Activated CD8-positive, alpha-beta T cell treated with anti-CD3 and anti-CD28 coated beads for 36 hours (primary cell): Measurements from ENCODE around the gene CADM2. TPM values are rescaled to one million over a fixed set of nuclear protein-coding genes. Genes with fewer than 3 reads are reported as not detected.
"Not testable (repeated sequence)": the region's sequence is repeated elsewhere in the genome, so short reads cannot be mapped to it uniquely, and the experiment has no call there.

Experiments used
- ATAC-seq: fragments of 200-7000 bp; cut with Tn5 transposase; one replicate; pipeline ENCODE4 v1.10.0; 2021; ENCODE audit warnings: mild to moderate bottlenecking, moderate library complexity
- CTCF ChIA-PET: fragments of 350-600 bp; sonication (Branson Sonifier 250); formaldehyde crosslinking; loops from one replicate; lab custom pipeline; 2021; ENCODE audit warnings: antibody characterized with exemption; lab: Charles Lee
- POLR2A ChIA-PET: fragments of 350-600 bp; sonication (Branson Sonifier 250); formaldehyde crosslinking; loops from one replicate; lab custom pipeline; 2021; ENCODE audit warnings: antibody characterized with exemption; lab: Charles Lee
- DNase-seq: peaks from one replicate; pipeline ENCODE4 v3.0.0-alpha.2; 2020
- H3K27ac Mint-ChIP-seq: one replicate; pipeline ENCODE4 v1.8.0; 2021; ENCODE audit warnings: mild to moderate bottlenecking, mixed read lengths
- H3K27me3 Mint-ChIP-seq: one replicate; pipeline ENCODE4 v1.8.0; 2021; ENCODE audit warnings: mixed read lengths
- H3K36me3 Mint-ChIP-seq: one replicate; pipeline ENCODE4 v1.8.0; 2021; ENCODE audit warnings: low read depth, mixed read lengths
- H3K4me1 Mint-ChIP-seq: one replicate; pipeline ENCODE4 v1.8.0; 2021; ENCODE audit warnings: low read depth, mixed read lengths
- H3K4me3 Mint-ChIP-seq: one replicate; pipeline ENCODE4 v1.8.0; 2021; ENCODE audit warnings: mild to moderate bottlenecking, moderate library complexity, mixed read lengths
- H3K9me3 Mint-ChIP-seq: one replicate; pipeline ENCODE4 v1.8.0; 2021; ENCODE audit warnings: mixed read lengths
- intact Hi-C: fragments of 100-400 bp; cut with micrococcal nuclease; formaldehyde crosslinking; loops from one replicate; pipeline ENCODE4 v1.10.0; 2022
- total RNA-seq, 2 experiments: library from RNA; stranded (reverse); gene quantifications; one replicate each; pipeline ENCODE4 v1.2.3, GENCODE V29; 2021
- TF ChIP-seq, protein P1 (sequence below): fragments of 200-600 bp; IDR thresholded peaks from one replicate; pipeline ENCODE4 v1.8.0; 2022; ENCODE audit warnings: antibody characterized with exemption, mild to moderate bottlenecking

CADM2 gene
- total RNA-seq, 2 experiments from 2014 or later = 0.38 TPM; not detected in 1

DNA sequence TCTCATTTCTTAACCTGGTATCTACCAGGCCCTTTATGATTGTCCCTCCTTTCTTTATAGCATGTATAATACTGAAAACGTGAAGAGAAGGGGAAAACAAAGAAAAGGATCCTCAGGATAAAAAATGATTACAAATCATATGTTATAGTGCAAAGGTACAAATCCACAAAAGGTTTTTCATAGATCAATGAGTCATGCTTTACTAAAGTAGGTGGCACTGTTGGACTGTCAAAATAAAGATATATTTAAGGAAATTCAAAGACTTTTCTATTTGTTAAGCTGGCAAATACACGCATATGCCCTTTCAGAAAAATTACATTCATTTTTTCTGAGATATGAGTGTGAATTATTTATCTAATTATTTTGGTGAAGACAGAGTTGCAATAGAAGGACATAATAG is 151.6 kb downstream of the CADM2 start:
- TF ChIP-seq, protein P1, sequence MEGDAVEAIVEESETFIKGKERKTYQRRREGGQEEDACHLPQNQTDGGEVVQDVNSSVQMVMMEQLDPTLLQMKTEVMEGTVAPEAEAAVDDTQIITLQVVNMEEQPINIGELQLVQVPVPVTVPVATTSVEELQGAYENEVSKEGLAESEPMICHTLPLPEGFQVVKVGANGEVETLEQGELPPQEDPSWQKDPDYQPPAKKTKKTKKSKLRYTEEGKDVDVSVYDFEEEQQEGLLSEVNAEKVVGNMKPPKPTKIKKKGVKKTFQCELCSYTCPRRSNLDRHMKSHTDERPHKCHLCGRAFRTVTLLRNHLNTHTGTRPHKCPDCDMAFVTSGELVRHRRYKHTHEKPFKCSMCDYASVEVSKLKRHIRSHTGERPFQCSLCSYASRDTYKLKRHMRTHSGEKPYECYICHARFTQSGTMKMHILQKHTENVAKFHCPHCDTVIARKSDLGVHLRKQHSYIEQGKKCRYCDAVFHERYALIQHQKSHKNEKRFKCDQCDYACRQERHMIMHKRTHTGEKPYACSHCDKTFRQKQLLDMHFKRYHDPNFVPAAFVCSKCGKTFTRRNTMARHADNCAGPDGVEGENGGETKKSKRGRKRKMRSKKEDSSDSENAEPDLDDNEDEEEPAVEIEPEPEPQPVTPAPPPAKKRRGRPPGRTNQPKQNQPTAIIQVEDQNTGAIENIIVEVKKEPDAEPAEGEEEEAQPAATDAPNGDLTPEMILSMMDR = no peak
- Mint-ChIP-seq H3K36me3 (no peaks in the 10 kb centered on the region), H3K4me3 (no peak overlapping the region), H3K27ac (no peak overlapping the region), H3K4me1 (no peaks in the 10 kb centered on the region), H3K9me3 (peaks cover 2% of the 10 kb centered on the region), H3K27me3 (no peaks in the 10 kb centered on the region)
- ChIA-PET POLR2A (no interaction called here), CTCF (no interaction called here)
- DNase-seq (no peak), ATAC-seq (no peak)
- intact Hi-C loops = no loop called here

DNA sequence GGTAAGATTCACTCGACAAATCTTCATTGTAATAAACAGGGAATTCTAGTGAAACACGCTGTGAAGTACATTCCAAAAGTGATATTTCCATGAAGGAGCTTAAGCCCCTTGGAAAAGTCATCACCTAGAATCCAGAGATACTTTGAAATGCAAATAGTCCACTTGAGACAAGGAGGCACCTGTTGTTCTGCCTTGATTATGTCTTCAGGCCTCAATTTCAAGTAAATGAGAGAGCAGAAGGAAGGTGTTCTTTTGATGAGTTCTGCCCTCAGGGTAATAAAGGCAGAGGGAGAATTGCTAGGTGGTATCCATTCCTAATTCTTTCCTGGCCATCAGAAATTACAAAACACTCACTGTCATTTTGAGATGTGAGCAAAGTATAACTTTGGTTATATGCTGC is 162.1 kb downstream of the CADM2 start:
- Mint-ChIP-seq H3K27ac (no peak overlapping the region), H3K27me3 (no peaks in the 10 kb centered on the region), H3K9me3 (peaks cover 7% of the 10 kb centered on the region), H3K4me3 (no peak overlapping the region), H3K4me1 (no peaks in the 10 kb centered on the region), H3K36me3 (no peaks in the 10 kb centered on the region)
- TF ChIP-seq, protein P1 = no peak
- ATAC-seq (no peak), DNase-seq (no peak)
- ChIA-PET POLR2A (no interaction called here), CTCF (no interaction called here)
- intact Hi-C loops = no loop called here

DNA sequence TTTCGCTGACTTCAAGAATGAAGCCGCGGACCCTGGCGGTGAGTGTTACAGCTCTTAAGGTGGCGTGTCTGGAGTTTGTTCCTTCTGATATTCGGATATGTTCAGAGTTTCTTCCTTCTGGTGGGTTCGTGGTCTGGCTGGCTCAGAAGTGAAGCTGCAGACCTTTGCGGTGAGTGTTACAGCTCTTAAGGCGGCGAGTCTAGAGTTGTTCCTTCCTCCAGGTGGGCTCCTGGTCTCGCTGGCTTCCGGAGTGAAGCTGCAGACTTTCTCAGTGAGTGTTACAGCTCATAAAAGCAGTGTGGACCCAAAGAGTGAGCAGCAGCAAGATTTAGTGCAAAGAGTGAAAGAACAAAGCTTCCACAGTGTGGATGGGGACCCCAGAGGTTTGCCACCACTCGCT is 174.1 kb downstream of the CADM2 start:
- H3K9me3 Mint-ChIP-seq, H3K27ac Mint-ChIP-seq, H3K27me3 Mint-ChIP-seq, POLR2A ChIA-PET, H3K4me1 Mint-ChIP-seq, DNase-seq, intact Hi-C loops, H3K36me3 Mint-ChIP-seq, ATAC-seq, CTCF ChIA-PET, H3K4me3 Mint-ChIP-seq: not testable (repeated sequence)

DNA sequence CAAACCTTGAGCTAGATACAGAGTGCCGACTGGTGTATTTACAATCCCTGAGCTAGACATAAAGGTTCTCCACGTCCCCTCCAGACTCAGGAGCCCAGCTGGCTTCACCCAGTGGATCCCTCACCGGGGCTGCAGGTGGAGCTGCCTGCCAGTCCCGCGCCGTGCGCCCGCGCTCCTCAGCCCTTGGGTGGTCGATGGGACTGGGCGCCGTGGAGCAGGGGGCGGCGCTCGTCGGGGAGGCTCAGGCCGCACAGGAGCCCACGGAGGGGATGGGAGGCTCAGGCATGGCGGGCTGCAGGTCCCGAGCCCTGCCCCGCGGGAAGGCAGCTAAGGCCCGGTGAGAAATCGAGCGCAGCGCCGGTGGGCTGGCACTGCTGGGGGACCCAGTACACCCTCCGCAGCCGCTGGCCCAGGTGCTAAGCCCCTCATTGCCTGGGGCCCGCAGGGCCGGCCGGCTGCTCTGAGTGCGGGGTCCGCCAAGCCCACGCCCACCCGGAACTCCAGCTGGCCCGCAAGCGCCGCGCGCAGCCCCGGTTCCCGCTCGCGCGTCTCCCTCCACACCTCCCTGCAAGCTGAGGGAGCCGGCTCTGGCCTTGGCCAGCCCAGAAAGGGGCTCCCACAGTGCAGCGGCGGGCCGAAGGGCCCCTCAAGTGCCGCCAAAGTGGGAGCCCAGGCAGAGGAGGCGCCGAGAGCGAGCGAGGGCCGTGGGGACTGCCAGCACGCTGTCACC is 175.1 kb downstream of the CADM2 start:
- H3K4me1 Mint-ChIP-seq, H3K36me3 Mint-ChIP-seq, H3K4me3 Mint-ChIP-seq, DNase-seq, H3K27ac Mint-ChIP-seq, POLR2A ChIA-PET, H3K9me3 Mint-ChIP-seq, ATAC-seq, intact Hi-C loops, CTCF ChIA-PET, H3K27me3 Mint-ChIP-seq: not testable (repeated sequence)

DNA sequence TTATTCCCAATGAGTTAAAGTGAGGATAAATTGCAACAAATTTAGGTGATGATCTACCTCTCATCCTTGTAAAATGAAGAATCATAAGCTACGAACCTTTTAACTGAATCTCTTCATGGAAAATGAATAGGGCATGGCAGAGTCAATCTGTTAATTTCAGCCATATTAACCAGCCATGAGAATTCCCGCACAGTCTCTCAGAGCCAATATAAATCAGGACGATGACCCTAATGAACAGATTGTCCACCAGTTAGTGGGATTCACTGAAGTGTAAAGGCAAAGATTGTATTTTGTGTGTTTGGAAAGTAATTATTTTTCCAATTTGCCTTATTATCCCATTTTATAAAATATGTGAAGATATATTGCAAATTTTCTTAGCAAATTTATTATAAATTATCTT is 183.8 kb downstream of the CADM2 start:
- H3K4me3 Mint-ChIP-seq = no peak overlapping the region
- no peak for ATAC-seq
- no peaks in the 10 kb centered on the region for H3K4me1 Mint-ChIP-seq
- no peaks in the 10 kb centered on the region for H3K36me3 Mint-ChIP-seq
- TF ChIP-seq, protein P1 = no peak
- H3K9me3 Mint-ChIP-seq = peaks cover 2% of the 10 kb centered on the region
- ChIA-PET CTCF (no interaction called here), POLR2A (no interaction called here)
- no peak overlapping the region for H3K27ac Mint-ChIP-seq
- no peaks in the 10 kb centered on the region for H3K27me3 Mint-ChIP-seq
- no peak for DNase-seq
- intact Hi-C loops = no loop called here

DNA sequence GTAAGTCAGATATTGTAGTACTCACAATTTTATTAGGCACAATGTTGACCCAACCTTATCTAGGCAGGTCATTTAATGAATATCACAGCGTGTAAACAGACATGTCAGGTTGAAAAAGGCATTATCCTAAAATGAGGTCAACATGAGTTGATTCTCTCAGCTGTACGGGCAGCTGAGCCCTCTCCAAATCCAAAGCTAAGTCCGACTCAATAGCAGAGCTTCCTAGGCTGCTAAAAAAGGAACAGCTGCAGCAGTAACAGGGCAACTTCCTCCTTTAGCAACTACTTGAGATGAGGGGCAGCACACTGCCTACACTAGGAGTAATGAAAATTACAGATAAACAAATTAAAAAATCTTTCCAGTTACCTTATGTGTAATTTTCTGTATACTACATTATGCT is 189.2 kb downstream of the CADM2 start:
- no peaks in the 10 kb centered on the region for H3K4me1 Mint-ChIP-seq
- H3K27me3 Mint-ChIP-seq = no peaks in the 10 kb centered on the region
- no peak for ATAC-seq
- H3K9me3 Mint-ChIP-seq = peaks cover 5% of the 10 kb centered on the region
- DNase-seq = no peak
- ChIA-PET CTCF (no interaction called here), POLR2A (no interaction called here)
- no peak overlapping the region for H3K27ac Mint-ChIP-seq
- intact Hi-C loops = no loop called here
- TF ChIP-seq, protein P1 = no peak
- H3K4me3 Mint-ChIP-seq = no peak overlapping the region
- H3K36me3 Mint-ChIP-seq = no peaks in the 10 kb centered on the region
